Posterior cingulate gyrus (tissue), 11 donors: ENCODE results near the gene USF2.
"Not testable (repeated sequence)": the region's sequence is repeated elsewhere in the genome, so short reads cannot be mapped to it uniquely, and the experiment has no call there.

Experiments used
- DNase-seq, 10 donors: peaks; one replicate each; pipeline versions ENCODE4 v3.0.0 to v3.0.0-alpha.2; 2020 to 2021; ENCODE audit warnings: mixed read lengths in 3 of 10
- intact Hi-C: fragments of 100-400 bp; cut with DNase I; formaldehyde crosslinking; loops from one replicate; pipeline ENCODE4 v1.15.1; 2023

USF2 gene

DNA sequence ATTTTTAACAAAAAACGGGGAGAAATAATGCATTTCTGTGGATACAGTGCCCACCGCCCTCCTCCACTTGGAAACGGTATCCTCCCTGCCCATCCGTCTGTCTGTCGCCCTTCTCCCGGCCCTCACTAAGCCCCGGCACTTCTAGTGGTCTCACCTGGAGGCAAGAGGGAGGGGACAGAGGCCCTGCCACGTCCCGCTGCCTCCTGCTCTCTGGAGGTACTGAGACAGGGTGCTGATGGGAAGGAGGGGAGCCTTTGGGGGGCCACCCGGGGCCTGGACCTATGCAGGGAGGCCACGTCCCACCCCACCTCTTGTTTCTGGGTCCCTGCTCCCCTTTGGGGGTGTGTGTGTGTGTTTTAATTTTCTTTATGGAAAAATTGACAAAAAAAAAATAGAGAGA, 10.6 kb downstream of the USF2 start:
- DNase-seq = peak in 1 of 10 donors; percentile 65

DNA sequence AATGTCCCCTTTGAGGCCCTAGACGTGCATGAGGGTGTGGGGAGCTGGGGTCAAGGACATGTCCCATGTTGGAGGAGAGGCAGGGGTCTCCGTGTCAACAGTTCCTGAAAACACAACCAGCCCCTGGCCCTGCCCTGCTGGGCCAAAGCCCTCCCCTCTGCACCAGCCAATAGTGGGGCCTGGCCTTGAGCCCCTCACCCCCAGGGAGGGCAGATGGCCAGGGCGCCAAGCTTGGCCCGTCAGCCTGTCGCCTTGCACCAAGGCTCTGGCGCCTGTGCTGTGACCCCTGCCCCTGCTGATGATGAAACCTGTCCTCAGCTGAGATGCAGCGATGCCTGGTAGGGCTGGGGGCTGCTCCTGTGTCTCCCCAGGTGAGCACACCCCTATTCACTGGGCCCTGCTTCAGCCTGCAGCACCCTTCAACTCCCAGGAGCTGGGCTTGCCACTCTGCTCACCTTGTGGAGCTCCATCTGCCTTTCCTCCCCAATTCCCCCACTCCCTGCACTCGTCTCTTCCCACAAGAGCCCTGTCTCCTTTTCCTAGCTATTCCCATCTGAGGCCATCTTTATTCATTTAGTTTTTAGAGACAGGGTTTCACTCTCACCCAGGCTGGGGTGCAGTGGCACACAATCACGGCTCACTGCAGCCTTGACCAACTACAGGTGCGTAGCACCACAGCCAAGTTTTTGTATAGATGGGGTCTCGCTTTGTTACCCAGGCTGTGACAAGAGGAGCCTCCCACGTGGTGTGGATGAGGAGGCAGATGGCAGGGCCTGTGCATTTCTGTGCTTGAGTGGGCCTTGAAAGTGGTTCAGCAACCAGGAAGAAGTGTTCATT, 11.4 kb downstream of the USF2 start:
- peak in 1 of 10 donors; percentile 85 for DNase-seq
- intact Hi-C loops = no loop called here

More for the DNA sequence above, 10.6 kb downstream of the USF2 start:
- intact Hi-C loops = no loop called here

DNA sequence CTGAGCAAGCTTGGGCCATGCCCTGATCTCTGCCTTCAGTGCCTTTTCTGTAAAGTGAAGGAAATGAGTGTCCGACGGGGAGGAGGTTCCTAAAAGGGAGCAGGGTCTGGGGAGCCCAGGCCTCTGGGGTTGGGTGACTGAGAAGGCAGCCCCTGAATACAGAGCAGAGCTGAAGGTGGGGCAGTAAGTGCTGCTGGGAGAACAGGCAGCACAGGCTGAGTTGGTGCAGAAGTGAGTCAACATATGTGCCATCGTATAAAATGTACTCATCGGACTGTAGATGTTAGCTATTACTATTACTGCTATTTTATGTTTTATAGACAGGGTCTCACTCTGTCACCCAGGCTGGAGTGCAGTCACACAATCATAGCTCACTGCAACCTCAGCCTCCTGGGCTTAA, 12.5 kb downstream of the USF2 start:
- intact Hi-C loops = no loop called here
- no peak for DNase-seq

DNA sequence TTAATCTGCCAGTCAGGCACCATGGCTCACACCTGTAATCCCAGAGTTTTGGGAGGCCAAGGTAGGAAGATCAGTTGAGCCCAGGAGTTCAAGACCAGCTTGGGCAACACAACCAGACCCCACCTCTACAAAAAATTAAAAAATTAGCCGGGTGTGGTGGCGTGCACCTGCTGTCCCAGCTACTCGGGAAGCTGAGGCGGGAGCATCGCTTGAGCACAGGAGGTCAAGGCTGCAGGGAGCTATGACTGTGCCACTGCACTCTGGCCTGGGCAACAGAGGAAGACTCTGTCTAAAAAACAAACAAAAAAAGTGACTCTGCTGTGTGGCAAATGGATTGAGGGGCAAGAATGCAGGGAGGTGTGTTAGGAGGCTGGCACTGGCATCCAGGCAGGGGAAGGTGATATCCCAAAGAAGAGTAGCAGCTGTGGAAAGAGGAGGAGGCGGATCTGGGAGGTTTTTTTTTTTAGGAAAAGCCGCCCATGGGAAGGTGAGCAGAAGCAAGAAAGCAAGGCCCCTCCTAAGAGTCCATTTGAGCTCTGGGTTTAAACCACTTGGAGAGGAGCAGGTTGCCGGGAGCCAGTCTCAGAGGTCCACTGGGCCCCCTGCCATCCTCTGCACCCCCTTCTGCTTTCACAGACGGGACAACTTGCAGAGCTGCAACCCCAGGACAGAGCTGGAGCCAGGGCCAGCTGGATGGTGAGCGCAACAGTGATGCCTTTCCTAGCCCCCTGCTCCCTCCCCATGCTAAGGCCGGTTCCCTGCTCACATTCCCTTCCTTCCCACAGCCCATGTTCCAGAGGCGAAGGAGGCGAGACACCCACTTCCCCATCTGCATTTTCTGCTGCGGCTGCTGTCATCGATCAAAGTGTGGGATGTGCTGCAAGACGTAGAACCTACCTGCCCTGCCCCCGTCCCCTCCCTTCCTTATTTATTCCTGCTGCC, 15.7 kb downstream of the USF2 start:
- peak in 1 of 10 donors; percentile 70 for DNase-seq
- intact Hi-C loops = no loop called here

DNA sequence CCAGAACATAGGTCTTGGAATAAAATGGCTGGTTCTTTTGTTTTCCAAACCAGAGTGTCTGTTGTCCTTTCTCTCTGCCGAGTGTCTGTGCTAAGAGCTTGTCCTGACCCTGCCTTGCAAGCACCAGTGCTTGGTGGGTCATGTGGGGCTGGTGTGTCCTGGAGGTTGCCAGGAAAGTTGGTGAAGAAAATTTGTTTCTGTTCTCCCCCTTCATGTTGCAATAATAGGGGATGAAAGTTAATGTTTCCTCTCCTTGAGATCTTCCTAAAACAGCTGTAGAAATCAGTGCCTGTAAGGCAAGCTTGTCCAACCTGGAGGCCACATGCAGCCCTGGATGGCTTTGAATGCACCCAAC, 16.3 kb downstream of the USF2 start:
- DNase-seq = no peak
- intact Hi-C loops = no loop called here

DNA sequence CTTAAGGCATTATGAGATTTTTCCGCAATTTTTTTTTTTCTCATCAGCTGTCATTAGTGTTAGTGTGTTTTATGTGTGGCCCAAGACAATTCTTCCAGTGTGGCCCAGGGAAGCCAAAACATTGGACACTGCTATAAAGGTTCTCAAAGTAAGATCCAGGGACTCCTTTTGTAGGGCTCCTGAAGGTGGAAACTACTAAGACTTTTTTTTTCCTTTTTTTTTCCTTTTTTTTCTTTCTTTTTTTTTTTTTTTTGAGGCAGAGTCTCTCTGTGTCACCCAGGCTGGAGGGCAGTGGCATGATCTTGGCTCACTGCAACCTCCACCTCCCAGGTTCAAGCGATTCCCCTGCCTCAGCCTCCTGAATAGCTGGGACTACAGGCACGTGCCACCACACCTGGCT, 16.7 kb downstream of the USF2 start:
- DNase-seq, intact Hi-C loops: not testable (repeated sequence)

DNA sequence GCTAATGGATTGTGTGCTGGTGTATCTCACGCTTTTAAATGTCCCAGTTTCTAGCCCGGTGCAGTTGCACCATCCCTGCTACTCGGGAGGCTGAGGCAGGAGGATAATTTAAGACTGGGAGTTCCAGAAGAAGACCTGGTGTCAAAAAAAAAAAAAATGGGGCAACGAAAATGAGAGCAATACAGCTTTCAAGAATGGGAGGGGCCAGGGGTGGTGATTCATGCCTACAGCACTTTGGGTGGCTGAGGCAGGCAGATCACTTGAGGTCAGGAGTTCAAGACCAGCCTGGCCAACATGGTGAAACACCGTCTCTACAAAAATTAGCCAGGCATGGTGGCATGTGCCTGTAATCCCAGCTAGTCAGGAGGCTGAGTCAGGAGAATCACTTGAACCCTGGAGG, 17.3 kb downstream of the USF2 start:
- DNase-seq, intact Hi-C loops: not testable (repeated sequence)

DNA sequence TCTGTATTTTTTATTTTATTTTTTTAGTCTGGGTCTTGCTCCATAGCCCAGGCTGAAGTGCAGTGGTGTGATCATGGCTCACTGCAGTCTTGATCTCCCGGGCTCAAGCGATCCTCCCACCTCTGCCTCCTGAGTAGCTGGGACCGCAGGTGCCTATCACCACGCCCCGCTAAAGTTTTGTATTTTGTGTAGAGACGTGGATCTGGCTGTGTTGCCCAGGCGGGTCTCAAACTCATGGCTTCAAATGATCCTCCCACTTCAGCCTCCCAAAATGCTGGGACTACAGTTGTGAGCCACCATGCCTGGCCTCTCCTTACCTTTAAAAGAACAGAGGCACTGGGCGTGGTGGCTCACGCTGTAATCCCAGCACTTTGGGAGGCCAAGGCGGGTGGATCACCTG, 19.0 kb downstream of the USF2 start:
- intact Hi-C loops = no loop called here
- no peak for DNase-seq

DNA sequence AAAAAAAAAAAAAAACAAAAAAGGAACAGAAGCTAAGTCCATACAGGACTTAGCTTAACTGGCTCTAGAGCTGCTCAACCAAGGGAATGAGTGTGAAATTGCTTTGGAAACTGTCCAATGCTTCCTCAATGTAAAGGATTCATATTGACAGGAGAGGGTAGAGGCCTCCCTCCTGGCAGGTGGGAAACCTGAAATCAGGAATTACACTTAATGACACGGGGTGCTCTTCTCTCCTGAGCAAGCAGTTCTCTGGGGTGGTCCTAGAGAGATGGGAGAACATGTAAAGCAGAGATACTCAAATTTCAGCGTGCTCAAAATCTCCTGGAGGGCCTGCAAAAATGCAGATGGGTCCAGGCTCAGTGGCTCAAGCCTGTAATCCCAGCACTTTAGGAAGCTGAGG, 19.6 kb downstream of the USF2 start:
- no peak for DNase-seq
- intact Hi-C loops = no loop called here

DNA sequence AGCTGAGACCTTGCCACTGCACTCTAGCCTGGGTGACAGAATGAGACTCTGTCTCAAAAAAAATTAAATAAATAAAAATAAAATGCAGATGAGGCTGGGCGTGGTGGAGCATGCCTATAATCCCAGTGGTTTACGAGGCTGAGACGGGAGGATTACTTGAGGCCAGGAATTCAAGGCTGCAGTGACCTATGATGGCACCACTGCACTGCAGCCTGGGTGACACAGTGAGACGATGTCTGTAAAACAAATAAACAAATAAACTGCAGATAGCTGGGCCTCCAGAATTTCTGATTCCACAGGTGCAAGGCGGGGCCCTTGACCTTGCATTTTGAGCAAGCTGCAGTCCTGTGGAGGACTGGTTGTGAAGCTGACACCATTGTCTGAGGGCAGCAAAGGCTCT, 20.1 kb downstream of the USF2 start:
- DNase-seq = no peak
- intact Hi-C loops = no loop called here

DNA sequence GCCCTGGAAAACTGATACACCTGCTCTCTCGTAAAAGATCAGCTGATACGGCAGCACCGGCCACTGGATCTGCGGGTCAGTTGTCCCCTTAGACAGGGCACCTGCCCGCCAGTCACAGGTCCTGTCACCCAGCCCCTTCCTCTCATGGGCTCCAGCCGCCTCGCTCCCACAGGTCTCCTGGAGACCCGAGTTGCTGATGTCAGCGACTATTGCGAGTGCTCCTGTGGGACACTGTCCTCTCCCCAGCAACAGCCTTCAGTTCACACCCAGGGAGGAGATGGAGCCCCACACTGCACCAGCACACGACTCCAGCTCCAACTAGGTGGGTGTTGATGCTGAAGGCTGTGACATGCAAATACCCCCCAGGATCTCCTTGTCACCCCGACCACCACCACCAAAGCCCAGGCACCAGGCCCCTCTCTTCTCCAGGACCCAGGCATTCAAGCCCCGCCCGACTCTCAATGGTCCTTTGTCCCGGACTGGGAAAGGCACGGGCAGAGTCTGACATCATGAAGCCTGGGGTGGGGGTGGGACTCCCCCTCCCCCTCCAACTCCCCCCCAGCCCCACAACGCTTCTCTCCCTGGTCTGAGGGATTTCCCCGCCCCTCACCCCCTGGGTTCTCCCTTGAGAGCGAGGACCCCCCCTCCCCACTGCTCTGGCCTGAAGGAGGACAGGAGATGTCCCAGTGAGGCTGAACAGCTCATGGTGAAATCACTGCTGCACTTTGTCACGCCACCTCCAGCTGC, 21.8 kb downstream of the USF2 start:
- DNase-seq = peak in 8 of 10 donors; percentile 53 to 96 (median 74)

DNA sequence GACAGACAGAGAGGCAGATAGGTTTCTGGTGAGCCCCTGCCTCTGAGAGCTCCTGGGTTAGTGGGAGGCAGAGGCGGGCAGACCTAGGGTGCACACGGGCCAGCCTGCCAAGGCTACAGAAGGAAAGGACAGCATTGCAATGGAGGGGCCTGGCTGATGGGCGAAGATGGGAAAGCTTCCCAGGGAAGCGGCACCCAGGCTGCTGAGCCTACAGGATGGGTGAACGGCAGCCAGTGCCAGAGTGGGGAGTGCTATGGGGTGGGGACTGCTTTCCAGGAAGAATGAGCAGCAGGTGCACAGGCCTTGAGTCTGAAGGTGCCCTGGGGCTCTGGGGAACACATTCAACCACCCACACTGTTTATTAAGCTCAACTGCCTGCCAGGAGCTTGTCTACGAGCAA, 22.5 kb downstream of the USF2 start:
- DNase-seq = peak in 2 of 10 donors; percentile 44 to 89
- intact Hi-C loops = no loop called here

More for the DNA sequence above, 21.8 kb downstream of the USF2 start:
- intact Hi-C loops = no loop called here

DNA sequence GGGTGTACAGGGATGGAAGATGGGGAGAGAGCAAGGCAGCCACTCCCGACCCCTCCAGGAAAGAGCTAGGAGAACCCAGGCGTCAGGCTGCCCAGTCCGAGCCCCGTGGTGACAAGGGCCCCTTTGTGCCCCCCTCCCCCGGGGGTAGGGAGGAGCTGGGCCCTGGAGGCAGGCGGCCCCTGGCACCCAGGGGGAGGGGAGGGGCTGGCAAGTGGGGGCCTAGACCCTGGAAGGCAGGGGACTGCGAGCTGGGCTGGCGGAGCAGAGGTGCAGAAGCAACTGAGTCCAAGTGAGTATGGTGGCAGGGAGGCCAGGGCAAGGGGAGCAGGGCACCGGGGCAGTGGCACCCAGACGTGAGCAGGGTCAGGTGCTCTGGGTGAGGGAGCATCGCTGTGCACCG, 23.2 kb downstream of the USF2 start, which contains the start of gene MAG:
Gene MAG (plus strand): TSS at position 246 of the 400 bp plus-strand sequence. CDS start 3,248 bp downstream, outside the sequence.
- intact Hi-C loops = loop anchor here (2.0 kb wide), 1 partner anchor 23 kb away; the partner anchor contains the start of gene USF2
- peak; percentile 76 to 99 (median 88) for DNase-seq

DNA sequence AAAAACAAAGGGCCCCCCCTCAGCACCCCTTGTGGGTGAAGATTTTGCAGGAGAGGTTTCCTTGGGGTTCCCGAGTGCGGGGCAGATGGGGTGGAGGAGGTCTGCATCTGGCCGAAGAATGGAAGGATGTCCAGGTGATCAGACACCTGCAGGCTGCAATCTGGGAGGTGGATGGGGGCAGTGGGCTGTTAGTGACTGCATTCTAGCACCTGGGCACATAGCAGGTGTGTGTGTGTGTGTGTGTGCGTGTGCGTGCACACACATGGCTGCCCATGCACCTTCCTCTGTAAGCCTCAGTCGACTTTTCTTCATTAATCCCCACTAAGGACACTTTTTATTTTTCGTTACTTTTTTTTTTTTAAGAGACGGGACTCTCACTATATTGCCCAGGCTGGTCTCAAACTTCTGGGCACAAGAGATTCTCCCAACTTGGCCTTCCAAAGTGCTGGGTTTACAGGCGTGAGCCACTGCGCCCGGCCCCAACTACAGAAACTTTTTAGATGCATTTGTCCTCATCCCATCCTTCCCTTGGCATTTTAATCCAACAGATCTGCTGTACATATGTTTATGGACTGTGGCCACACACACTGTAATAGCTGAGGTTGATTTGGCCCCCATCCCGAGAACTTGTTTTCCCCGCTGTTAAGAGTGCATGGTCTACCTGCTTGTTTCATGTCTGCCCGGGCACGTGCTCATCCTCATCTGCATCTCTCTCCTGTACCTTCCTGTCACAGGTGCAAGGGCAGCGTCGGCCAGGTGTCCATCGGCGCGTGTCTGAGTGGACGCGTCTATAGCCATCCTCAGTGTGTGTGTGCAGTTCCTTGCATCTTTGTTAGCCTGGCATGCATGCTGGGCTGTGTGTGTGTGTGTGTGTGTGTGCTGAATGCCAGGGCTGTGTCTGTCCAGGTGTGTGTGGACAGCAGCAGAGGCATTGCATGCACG, 23.9 kb downstream of the USF2 start:
- DNase-seq = peak in 1 of 10 donors; percentile 62
- intact Hi-C loops = loop anchor here (2.0 kb wide), 1 partner anchor 24 kb away; the partner anchor contains the start of gene USF2

DNA sequence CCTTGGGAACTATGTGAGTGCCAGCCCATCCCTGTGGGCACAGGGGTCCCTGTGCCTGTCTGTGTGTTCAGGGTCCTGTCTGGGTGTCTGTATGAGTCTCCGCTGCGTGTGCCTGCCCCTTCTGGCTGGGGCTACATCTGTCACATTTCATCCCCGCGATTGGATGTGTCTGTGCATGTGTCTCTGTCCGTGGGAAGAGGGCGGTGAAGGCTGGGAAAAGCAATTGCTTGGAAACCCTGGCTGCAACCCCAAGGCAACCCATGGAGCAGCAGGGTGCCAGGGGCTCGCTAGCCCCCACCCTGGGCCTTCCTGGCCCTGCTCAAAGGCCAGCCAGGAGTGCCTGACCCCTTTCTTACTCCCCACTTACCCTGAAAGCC, 24.6 kb downstream of the USF2 start:
- DNase-seq = peak in 6 of 10 donors; percentile 64 to 94 (median 70)
- intact Hi-C loops = loop anchor here (2.0 kb wide), 1 partner anchor 25 kb away; the partner anchor contains the start of gene USF2

DNA sequence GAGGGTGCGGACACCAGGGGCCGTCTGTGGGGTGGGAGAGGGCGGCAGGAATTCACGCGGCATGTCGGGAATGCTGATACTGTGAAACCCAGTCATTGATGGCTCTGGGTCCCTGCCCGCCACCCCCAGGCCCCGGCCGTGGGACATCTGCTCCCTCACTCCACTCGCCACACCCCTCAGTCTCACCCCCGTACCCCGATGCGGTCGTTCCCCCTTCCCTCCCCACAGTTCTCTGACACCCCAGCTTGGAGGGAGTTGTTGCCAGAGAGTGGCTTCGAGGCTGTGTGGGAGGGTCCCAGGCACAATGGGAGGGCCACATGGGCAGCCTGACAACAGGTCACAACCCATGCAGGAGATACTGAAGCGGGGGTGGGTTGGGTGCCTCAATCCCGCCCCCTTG, 25.0 kb downstream of the USF2 start:
- DNase-seq = no peak
- intact Hi-C loops = loop anchor here (2.0 kb wide), 1 partner anchor 25 kb away; the partner anchor contains the start of gene USF2

DNA sequence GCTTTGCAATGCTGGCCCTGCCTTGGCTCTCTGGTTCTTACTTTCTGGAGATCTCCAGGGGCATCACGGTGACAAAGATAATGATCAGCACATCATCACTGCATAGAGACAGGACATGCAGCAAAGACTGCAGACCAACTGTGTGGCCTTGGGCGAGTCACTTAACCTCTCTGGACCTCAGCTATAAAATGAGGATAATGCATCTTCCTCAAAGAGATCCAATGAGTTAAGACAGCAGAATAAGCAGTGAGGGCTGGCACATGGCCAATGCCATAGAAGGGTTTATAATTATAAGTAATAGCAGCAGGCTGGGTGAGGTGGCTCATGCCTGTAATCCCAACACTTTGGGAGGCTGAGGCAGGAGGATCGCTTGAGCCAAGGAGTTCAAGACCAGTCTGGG, 25.6 kb downstream of the USF2 start:
- DNase-seq = no peak
- intact Hi-C loops = no loop called here

DNA sequence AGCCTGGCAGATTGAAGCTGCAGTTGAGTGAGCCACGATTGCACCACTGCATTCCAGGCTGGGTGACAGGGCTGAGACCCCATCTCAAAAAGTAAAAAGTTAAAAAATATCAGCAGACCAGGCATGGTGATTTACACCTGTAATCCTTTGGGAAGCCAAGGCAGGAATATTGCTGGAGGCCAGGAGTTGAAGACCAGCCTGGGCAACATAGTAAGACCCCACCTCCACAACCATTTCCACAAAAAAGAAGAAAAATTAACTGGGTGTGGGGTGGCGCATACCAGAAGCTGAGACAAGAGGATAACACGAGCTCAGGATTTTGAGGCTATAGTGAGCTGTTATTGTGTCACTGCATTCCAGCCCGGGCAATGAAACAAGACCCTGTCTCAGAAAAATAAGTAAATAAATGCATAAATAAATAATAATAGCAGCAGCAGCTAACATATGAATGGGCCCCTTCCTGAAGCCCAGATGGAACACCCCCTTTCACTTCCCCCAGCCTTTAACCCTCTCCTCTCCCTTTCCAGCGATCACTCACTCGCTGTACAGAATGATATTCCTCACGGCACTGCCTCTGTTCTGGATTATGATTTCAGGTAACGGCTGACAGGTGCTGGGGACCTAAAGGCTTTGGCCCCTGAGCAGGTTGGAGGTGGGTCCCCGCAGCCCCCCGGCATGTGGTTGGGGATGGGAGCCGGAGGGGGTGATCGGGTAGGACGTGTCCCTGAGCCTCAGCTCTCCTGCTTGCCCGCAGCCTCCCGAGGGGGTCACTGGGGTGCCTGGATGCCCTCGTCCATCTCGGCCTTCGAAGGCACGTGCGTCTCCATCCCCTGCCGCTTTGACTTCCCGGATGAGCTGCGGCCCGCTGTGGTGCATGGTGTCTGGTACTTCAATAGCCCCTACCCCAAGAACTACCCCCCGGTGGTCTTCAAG, 26.4 kb downstream of the USF2 start:
- intact Hi-C loops = no loop called here
- no peak for DNase-seq
